Upper lobe of left lung (tissue), 4 donors: ENCODE measurements around the gene SUN1.

ENCODE experiments used
- CTCF ChIP-seq, 6 experiments: fragments of 450-650 bp in 4 of 6; fragments of 200-600 bp in 2 of 6; sonication (generic) in 2 of 6; IDR thresholded peaks; one replicate each; pipeline ENCODE4 v1.5.1; 2016 to 2019; ENCODE audit warnings: antibody characterized with exemption in 6 of 6
- EP300 ChIP-seq, 4 donors: sonication (generic); formaldehyde crosslinking; IDR thresholded peaks; one replicate each; pipeline ENCODE4 v1.5.1; 2017; ENCODE audit warnings: antibody characterized with exemption in 4 of 4, control low read depth in 2 of 4

DNA sequence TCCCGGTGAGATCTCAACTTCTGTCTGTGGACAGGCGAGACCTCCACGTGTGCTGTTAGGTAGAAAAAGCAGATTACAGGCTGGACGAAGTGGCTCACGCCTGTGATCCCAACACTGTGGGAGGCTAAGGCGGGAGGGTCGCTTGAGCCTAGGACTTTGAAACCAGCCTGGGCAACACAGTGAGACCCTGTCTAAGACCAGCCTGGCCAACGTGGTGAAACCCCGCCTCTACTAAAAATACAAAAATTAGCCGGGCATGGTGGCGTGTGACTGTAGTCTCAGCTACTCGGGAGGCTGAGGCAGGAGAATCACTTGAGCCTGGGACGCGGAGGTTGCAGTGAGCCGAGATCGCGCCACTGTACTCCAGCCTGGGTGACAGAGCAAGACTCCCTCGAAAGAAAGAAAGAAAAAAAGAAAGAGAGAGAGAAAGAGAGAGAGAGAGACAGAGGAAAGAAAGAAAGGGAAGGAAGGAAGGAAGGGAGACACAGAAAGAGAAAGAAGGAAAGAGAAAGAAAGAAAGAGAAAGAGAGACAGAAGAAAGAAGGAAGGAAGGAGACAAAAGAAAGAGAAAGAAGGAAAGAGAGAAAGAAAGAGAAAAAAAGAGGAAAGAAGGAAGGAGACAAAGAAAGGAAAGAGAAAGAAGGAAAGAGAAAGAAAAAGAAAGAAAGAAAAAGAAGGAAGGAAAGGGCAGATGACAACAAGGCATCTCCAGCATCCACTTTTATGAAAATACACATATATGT is 29.6 kb upstream of the SUN1 start:
- no peak for TF ChIP-seq EP300 (IDR thresholded peaks at IDR 0.05)
- no peak for TF ChIP-seq CTCF (IDR thresholded peaks at IDR 0.05)
